HG02610 (cell line): Measurements from ENCODE around the gene ARHGAP15.
A peak's percentile ranks its signal among the peaks of the same experiment; 100 is the strongest.

Source experiments
- ATAC-seq: cut with Tn5 transposase; IDR thresholded peaks from one replicate; pipeline ENCODE4 v1.9.1; 2021; ENCODE audit warnings: mild to moderate bottlenecking, moderate library complexity; ENCODE audit not compliant: unreplicated experiment

Gene ARHGAP15

GRCh38 chr2:143734507-143734906 is 605.3 kb downstream of the ARHGAP15 start:
- no peak for ATAC-seq

- ATAC-seq = no peak
These were observed 607.7 kb downstream of the ARHGAP15 start for GRCh38 chr2:143736904-143737303.

- no peak for ATAC-seq
These were observed 611.2 kb downstream of the ARHGAP15 start for GRCh38 chr2:143740431-143740830.

DNA sequence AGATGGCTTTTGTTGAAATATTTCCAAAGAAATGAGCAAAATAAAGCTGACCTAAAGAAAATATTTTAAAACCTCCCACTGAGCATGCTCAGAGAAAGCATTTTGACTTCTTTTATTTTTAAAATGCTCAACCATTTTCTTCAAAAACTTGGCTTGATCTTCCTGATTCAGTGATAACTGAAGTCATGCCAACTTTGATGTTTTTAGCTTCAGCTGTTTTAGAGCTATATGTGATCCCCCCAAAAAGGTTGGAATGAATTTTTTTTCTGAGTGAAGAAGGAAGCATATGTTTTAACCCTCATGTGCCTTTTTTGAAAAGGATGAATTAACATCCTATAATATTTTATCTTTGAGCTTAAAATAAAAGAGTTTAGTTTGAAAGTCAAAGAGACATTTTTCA is 612.0 kb downstream of the ARHGAP15 start:
- ATAC-seq = no peak

GRCh38 chr2:143742581-143742980 is 613.4 kb downstream of the ARHGAP15 start:
- no peak for ATAC-seq

- no peak for ATAC-seq
These were observed 614.9 kb downstream of the ARHGAP15 start for GRCh38 chr2:143744114-143744513.

GRCh38 chr2:143745060-143745459 is 615.8 kb downstream of the ARHGAP15 start:
- ATAC-seq = no peak

GRCh38 chr2:143754742-143755141 is 625.5 kb downstream of the ARHGAP15 start:
- no peak for ATAC-seq

- ATAC-seq = no peak
These were observed 629.6 kb downstream of the ARHGAP15 start for GRCh38 chr2:143758629-143759330.

GRCh38 chr2:143759455-143759854 is 630.2 kb downstream of the ARHGAP15 start:
- ATAC-seq = no peak

DNA sequence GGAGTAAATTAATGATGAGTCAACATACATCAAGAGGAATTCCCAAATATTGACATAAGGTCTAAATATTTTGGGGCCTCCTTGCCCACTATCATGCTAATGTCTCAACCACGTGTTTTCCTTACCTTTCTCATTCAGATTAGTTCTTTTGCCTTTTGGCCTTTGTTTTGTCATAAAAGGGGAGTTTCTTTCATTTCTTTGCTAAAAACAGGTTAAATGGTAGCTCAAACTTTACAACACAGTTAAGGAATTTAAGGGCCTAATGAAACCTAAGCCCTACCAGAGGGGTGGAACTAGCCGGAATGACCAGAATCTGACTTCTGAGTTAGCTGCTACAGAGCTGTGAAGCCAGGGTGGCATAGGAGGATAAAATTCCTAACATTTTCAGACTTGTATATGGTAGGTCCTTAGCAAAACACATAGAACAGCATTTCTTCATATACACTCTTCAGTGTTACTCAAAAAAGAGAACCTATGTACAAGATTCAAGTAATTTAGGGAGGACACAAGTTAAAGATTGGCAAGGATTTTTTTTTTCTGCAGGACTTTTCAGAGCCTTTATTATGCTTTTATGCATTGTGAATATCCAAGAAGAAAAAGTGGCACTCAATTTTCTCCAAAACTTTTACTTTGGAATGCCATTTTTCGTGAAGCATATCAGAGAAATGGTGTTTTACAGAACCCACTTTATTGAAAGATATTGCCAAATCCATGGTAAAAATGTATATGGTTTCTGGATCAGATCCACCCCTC is 633.1 kb downstream of the ARHGAP15 start:
- ATAC-seq = no peak

DNA sequence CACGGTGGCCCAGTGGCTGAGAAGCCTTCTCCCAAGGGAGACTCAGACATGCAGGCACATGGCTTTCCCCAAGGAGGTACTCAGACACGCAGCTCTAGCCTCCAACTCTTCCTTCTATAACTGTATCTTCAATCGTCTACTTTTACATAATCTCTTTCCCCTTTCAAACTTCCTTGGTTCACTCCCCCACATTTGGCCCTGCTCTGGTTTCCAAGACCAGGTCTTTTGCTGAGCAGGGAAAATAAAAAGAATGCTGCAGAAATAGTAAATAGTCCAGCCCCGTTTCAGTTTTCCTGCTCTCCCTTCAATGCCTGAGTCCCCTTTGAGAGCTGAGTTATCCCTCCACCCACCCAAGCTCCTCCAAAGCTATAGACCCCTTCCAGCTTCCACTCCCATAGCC is 635.0 kb downstream of the ARHGAP15 start:
- no peak for ATAC-seq

DNA sequence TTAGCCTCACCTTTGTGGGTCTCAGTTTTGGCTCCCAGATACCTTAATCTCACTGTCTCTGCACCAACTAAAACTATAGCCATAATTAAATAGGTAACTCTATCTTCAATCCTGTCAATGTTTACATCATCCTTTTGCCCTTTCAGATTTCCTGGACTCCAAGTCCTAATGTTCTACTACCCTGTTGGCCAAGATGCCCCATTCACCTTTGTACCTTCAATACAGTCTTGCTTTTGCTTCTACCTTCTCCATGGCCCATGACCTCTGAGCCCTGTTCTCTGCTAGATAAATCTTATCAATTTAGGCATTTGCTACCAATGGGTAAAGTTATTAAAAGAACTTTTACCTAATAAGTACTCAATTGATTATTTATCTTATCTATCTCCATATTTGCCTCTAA is 635.5 kb downstream of the ARHGAP15 start:
- ATAC-seq = no peak

DNA sequence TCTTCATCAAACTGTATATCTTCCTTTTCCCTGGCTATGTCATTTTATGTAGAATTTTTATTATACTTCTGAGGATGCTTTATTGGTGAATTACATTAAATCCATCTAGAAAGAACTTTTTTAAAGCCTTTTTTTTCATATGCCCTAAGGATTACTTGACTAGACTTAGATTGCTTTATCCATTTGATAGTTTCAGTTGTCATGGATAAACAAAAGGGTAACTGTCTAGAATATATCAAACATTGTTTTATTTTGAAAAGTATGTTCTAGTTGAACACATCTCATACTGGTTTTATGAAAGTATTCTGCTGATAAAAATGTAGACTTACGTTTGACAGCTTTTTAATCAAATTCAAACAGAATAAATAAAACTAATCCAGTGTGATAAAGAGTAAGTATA is 639.8 kb downstream of the ARHGAP15 start:
- ATAC-seq = no peak

GRCh38 chr2:143771939-143772338 is 642.7 kb downstream of the ARHGAP15 start:
- no peak for ATAC-seq

GRCh38 chr2:143776526-143777297 is 647.5 kb downstream of the ARHGAP15 start:
- ATAC-seq = no peak

DNA sequence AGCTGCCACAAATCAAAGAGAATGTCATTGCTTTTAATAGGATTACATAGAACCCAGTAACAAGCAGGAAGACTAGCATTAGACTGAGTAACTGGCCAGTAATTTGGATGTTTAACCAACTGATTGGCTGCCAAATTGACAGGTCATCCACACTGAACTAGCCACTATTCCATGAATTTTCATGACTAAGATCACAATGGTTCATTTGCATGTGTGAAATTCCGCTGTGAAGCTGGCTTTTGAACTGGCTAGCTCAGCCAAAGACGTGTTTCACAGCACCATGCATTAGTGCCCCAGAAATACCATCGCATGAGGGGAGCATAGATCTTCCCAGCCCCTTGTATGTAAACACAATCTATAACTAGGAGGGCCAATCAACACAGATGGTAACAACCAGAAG is 649.8 kb downstream of the ARHGAP15 start:
- ATAC-seq = no peak

DNA sequence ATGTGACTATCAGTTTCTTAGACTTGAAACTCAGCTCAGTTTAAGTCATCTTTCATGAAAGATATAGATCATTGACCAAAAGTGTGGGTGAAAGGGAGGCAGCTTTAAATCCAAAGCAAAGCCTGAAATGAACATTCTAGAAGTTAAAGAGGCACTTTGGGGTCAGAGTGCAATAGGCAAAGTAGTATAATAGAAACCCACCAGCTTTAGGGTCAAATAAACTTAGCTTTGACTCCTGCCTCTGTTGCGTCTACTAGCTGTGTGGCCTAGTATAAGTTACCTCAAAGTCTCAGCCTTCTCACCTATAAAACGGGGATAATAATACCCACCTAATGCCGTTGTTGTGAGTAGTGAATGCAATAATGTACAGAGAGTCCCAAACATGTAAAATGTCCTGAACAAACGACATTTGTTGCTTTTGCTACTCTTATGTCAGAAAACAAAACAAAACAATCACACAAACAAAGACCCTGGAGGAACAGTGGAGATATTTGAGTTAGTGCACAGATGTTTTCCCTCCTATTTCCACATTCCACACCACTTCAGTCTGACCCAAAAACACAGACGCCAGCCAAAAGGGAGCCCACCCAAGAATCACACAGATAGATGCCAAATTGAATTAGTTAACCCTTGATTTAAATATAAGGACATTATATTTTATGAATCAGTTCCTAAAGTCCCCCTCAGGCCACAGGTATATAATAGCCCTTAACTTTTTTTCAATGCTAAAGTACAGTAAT is 657.0 kb downstream of the ARHGAP15 start:
- no peak for ATAC-seq

DNA sequence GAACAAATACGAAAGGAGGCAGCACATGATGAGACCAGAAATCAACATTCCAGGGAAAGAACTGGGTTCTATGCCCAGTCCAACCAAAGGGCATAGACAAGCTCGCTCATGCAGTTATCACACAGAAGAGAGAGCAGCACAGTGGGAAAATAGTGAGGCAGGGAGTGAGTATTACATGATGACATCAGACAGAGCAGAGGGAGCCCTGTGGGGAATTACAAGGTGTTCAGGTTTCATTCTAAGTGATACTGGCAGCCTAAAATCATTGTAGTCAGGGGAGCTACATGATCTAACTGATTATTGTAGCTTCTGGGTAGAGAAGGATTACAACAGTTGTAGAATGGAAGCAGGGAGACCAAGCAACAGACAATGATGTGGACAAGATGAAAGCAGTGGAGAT is 658.5 kb downstream of the ARHGAP15 start:
- ATAC-seq = peak; percentile 78

DNA sequence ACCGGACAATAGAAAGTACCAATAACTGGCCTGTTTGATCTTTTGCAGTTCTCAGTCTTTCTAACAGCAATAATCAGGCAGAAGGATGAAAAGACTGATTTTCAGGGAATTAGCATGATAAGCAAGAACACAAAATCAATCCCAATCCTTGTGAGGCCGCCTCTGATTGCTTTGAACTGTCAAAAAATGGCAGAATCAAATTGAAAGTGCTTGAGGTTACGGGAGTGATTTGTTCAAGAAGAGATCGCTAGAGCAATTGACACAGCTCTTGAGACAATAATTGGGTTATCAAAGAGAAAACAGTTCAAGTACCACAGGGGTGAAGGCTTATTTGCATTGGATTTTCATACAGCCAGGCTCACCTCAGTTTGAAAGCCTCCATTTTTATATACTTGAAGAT is 663.4 kb downstream of the ARHGAP15 start:
- no peak for ATAC-seq

GRCh38 chr2:143793381-143793780 is 664.2 kb downstream of the ARHGAP15 start:
- no peak for ATAC-seq
